Heart right ventricle (tissue), 16 donors: ENCODE data around the gene HOXC12. TPM values are rescaled to one million over a fixed set of nuclear protein-coding genes. Genes with fewer than 3 reads are reported as not detected.
A peak's percentile ranks its signal among the peaks of the same experiment; 100 is the strongest.

ENCODE experiments used
- ATAC-seq, 8 donors: fragments of 200-7000 bp; cut with Tn5 transposase; one replicate each; pipeline ENCODE4 v1.9.1; 2020; ENCODE audit warnings: mild to moderate bottlenecking in 8 of 8, moderate library complexity in 8 of 8, moderate number of reproducible peaks in 1 of 8
- DNase-seq, 2 donors: peaks; one replicate each; pipeline ENCODE4 v3.0.0-alpha.2; 2020
- H3K27ac ChIP-seq, 10 donors: fragments of 200-600 bp; sonication (generic) in 2 of 10; one replicate each; pipeline versions ENCODE4 v1.5.0 to v1.8.0; 2020 to 2022; ENCODE audit warnings: mild to moderate bottlenecking in 3 of 10
- H3K27me3 ChIP-seq, 7 donors: fragments of 200-600 bp; one replicate each; pipeline ENCODE4 v1.8.0; 2021 to 2022; ENCODE audit warnings: mild to moderate bottlenecking in 2 of 7
- H3K36me3 ChIP-seq, 9 donors: fragments of 200-600 bp; sonication (generic) in 1 of 9; one replicate each; pipeline versions ENCODE4 v1.5.0 to v1.8.0; 2020 to 2022; ENCODE audit warnings: mild to moderate bottlenecking in 2 of 9
- H3K4me1 ChIP-seq, 9 donors: fragments of 200-600 bp; sonication (generic) in 1 of 9; one replicate each; pipeline versions ENCODE4 v1.5.0 to v1.8.0; 2020 to 2022; ENCODE audit warnings: mild to moderate bottlenecking in 4 of 9
- H3K4me3 ChIP-seq, 10 donors: fragments of 200-600 bp; sonication (generic) in 2 of 10; one replicate each; pipeline versions ENCODE4 v1.5.0 to v1.8.0; 2020 to 2022; ENCODE audit warnings: mild to moderate bottlenecking in 7 of 10, moderate library complexity in 2 of 10
- H3K9me3 ChIP-seq, 11 donors: fragments of 200-600 bp in 10 of 11; sonication (generic) in 2 of 11; one replicate each; pipeline versions ENCODE4 v1.5.0 to v1.8.0; 2013 to 2022; ENCODE audit warnings: mild to moderate bottlenecking in 2 of 11, control low read depth in 1 of 11, moderate library complexity in 1 of 11
- CTCF ChIP-seq, 9 donors: fragments of 200-600 bp; sonication (generic) in 2 of 9; IDR thresholded peaks; one replicate each; pipeline versions ENCODE4 v1.5.0 to v1.8.0; 2021 to 2022; ENCODE audit warnings: antibody characterized with exemption in 9 of 9, mild to moderate bottlenecking in 5 of 9, moderate library complexity in 1 of 9
- WGBS, 2 donors: extraction: QIAGEN DNeasy Blood & Tissue Kit; methylation state at CpG; one replicate each; pipeline ENCODE4 v1.1.7; 2013; ENCODE audit warnings: inconsistent platforms in 1 of 2; 5-methylcytosine and 5-hydroxymethylcytosine counted together
- intact Hi-C, 10 donors: fragments of 100-400 bp; cut with DNase I; formaldehyde crosslinking; loops; one replicate each; pipeline versions ENCODE4 v1.11.1 to v1.14.2; 2022
- polyA plus RNA-seq, 2 donors: library from polyadenylated mRNA; stranded (reverse); fragments of 200-250 nt; gene quantifications; one replicate each; pipeline ENCODE4 v1.2.3, GENCODE V29; 2013
- total RNA-seq, 10 donors: library from RNA; stranded (reverse); fragmentation: NEBNext Ultra II Directional in 3 of 10; extraction: Animal tissue kit (Norgen Biotek cat#: 25700) in 3 of 10; gene quantifications; one replicate each; pipeline versions ENCODE4 v1.2.1 to v1.2.4, GENCODE V29; 2021 to 2023
- donor health status: Arrhythmogenic right ventricular cardiomyopathy.
- donor health status: ischemic (EF 13 %, LVEDD 7.1; RV severe dilation, severe dysfunction).
- donor health status: healthy with polysubstance abuse.
- donor health status: DM: no; HTN: yes; CAD: no.
- donor health status: DM: no; HTN: no; CAD: no.
- donor health status: ischemic (EF 25% LVEDD 6.9; RV normal size, moderate dysfunction).
- donor health status: ischemic (EF 25% LVEDD 5.7; RV mildly dilated, moderate dysfunction).
- donor health status: healthy.
- donor health status: DM: yes; HTN: yes; CAD: no.
- donor health status: Ischemic cardiomyopathy.
- donor health status: ischemic (EF 35%, LVEDD 5.7; RV mildly dilated, moderate dysfunction).
- donor health status: nonischemic (EF 11% LVEDD 7.7; RV severe dilation, severe dysfunction).
- donor health status: DM: yes; HTN: yes; CAD: no.
- donor health status: PGD.
- donor health status: ischemic (EF 29% LVEDD 5.4; RV normal size, mild dysfunction).
- donor health status: nonischemic (EF 23%, LVEDD 6.1; RV moderate dilation, normal function).

The HOXC12 gene
- total and polyA plus RNA-seq, 12 donors = not detected

GRCh38 chr12:53996240-53997203 lies 41.8 kb downstream of the HOXC12 start:
- Histone ChIP-seq H3K4me1 (peaks cover 3 to 47% (median 38%) of the 10 kb centered on the region in 9 donors), H3K36me3 (peaks cover 0 to 5% (median 0%) of the 10 kb centered on the region in 9 donors), H3K4me3 (peak overlapping the region in 9 of 10 donors; percentile 26 to 61 (median 56)), H3K27ac (no peak overlapping the region), H3K9me3 (no peaks in the 10 kb centered on the region), H3K27me3 (peaks cover 67 to 100% (median 100%) of the 10 kb centered on the region in 7 donors)
- TF ChIP-seq CTCF (IDR thresholded peaks at IDR 0.05) = no peak
- ATAC-seq (no peak), DNase-seq (no peak)
- WGBS, 2 donors = 38 to 46% methylated on average over 29 of the region's 29 CpGs
- intact Hi-C loops = loop anchor here in 1 of 10 donors (5.0 kb wide), 1 partner anchor 36 kb away; the partner anchor contains the start of gene HOXC5

GRCh38 chr12:53997204-53998109 lies 42.8 kb downstream of the HOXC12 start:
- Histone ChIP-seq H3K27ac (no peak overlapping the region), H3K4me1 (peaks cover 3 to 47% (median 38%) of the 10 kb centered on the region in 9 donors), H3K4me3 (no peak overlapping the region), H3K9me3 (no peaks in the 10 kb centered on the region), H3K36me3 (peaks cover 0 to 5% (median 0%) of the 10 kb centered on the region in 9 donors), H3K27me3 (peaks cover 63 to 100% (median 100%) of the 10 kb centered on the region in 7 donors)
- no peak for TF ChIP-seq CTCF (IDR thresholded peaks at IDR 0.05)
- intact Hi-C loops = loop anchor here in 1 of 10 donors (5.0 kb wide), 1 partner anchor 35 kb away; the partner anchor contains the start of gene HOXC5
- WGBS, 2 donors = 10 to 16% methylated on average over 31 to 35 of the region's 35 CpGs
- DNase-seq (no peak), ATAC-seq (no peak)

GRCh38 chr12:53998110-53998899 lies 43.6 kb downstream of the HOXC12 start:
- Histone ChIP-seq H3K36me3 (peaks cover 0 to 5% (median 0%) of the 10 kb centered on the region in 9 donors), H3K4me3 (no peak overlapping the region), H3K9me3 (no peaks in the 10 kb centered on the region), H3K4me1 (peaks cover 3 to 47% (median 38%) of the 10 kb centered on the region in 9 donors), H3K27me3 (peaks cover 62 to 100% (median 100%) of the 10 kb centered on the region in 7 donors), H3K27ac (no peak overlapping the region)
- no peak for TF ChIP-seq CTCF (IDR thresholded peaks at IDR 0.05)
- no peak for ATAC-seq
- DNase-seq = no peak
- WGBS, 2 donors = 8 to 11% methylated on average over 11 of the region's 11 CpGs
- intact Hi-C loops = loop anchor here in 1 of 10 donors (5.0 kb wide), 1 partner anchor 34 kb away; the partner anchor contains the start of gene HOXC5
